ENCODE measurements around the gene PPP2R5D. TPM values are rescaled to one million over a fixed set of nuclear protein-coding genes. Genes with fewer than 3 reads are reported as not detected.

PPP2R5D gene
- total RNA-seq, 6 experiments from 2014 or later, result 37.7 to 50.7 (median 43.4) TPM

DNA sequence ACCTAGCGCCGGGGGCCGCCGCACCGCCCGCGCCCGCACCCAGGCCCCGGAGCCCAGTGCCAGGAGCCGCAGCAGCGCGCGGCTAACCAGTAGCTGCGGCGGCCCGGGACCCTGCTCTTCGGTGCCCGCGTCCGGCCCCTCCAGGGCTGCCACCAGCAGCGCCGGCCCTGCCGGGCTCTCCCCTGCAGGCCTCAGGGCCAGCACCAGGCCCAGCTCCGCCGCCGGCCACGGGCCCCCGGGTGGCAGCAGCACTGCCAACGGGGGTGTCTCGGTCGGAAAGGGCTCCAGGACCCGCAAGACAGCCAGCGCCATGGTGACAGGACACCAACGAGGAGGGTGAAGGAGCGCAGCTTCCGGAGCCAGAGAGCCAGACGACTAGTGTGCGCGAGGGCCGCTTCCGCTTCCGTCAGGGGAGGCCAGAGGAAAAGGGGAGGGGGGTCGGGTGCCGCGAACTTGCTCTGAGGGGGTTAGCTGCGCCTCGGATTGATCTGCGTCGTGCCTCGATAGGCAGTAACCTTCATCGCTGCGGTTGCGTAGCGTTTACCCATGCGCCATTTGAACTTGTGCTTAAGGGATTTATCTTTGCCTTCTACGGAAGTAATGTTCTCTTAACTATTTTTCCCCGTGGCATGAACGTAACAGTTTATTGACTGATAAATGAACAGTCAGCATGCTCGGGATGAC lies 5.4 kb upstream of the PPP2R5D start, which contains the start of gene PEX6:
Gene PEX6 (minus strand): TSS at position 343 of the 684 bp plus-strand sequence. CDS start 31 bp downstream, at position 312.
- peaks cover 42% of the 10 kb centered on the region for H3K4me1 Mint-ChIP-seq (ENCODE audit: low read depth)
- peak within 1 kb of the TSS; percentile 95 for H3K4me3 Mint-ChIP-seq
- peak; percentile 76 for DNase-seq
- peaks cover 18% of the 10 kb centered on the region for H3K36me3 Mint-ChIP-seq (ENCODE audit: low read depth)
- no peaks in the 10 kb centered on the region for H3K9me3 Mint-ChIP-seq
- no peak for TF ChIP-seq CTCF (IDR thresholded peaks at IDR 0.05)
- no peaks in the 10 kb centered on the region for H3K27me3 Mint-ChIP-seq (ENCODE audit: insufficient read depth)
- H3K27ac Mint-ChIP-seq, result peak within 1 kb of the TSS; percentile 93

GRCh38 chr6:42979523-42980177 lies 4.7 kb upstream of the PPP2R5D start:
- H3K36me3 Mint-ChIP-seq (ENCODE audit: low read depth), result peaks cover 18% of the 10 kb centered on the region
- peak; percentile 48 for DNase-seq
- no peak for TF ChIP-seq CTCF (IDR thresholded peaks at IDR 0.05)
- no peaks in the 10 kb centered on the region for H3K27me3 Mint-ChIP-seq (ENCODE audit: insufficient read depth)
- peak overlapping the region; percentile 92 for H3K4me3 Mint-ChIP-seq
- peaks cover 44% of the 10 kb centered on the region for H3K4me1 Mint-ChIP-seq (ENCODE audit: low read depth)
- no peaks in the 10 kb centered on the region for H3K9me3 Mint-ChIP-seq
- H3K27ac Mint-ChIP-seq, result peak overlapping the region; percentile 93

GRCh38 chr6:42981836-42982235 lies 2.5 kb upstream of the PPP2R5D start:
- peaks cover 2% of the 10 kb centered on the region; the same call in 1 of the 2 replicates for H3K27me3 Mint-ChIP-seq (ENCODE audit: insufficient read depth)
- peak overlapping the region; percentile 24 for H3K4me3 Mint-ChIP-seq
- H3K9me3 Mint-ChIP-seq, result no peaks in the 10 kb centered on the region
- peak overlapping the region; percentile 66 for H3K27ac Mint-ChIP-seq
- peaks cover 55% of the 10 kb centered on the region for H3K4me1 Mint-ChIP-seq (ENCODE audit: low read depth)
- no peak for TF ChIP-seq CTCF (IDR thresholded peaks at IDR 0.05)
- peaks cover 16% of the 10 kb centered on the region for H3K36me3 Mint-ChIP-seq (ENCODE audit: low read depth)
- no peak for DNase-seq

DNA sequence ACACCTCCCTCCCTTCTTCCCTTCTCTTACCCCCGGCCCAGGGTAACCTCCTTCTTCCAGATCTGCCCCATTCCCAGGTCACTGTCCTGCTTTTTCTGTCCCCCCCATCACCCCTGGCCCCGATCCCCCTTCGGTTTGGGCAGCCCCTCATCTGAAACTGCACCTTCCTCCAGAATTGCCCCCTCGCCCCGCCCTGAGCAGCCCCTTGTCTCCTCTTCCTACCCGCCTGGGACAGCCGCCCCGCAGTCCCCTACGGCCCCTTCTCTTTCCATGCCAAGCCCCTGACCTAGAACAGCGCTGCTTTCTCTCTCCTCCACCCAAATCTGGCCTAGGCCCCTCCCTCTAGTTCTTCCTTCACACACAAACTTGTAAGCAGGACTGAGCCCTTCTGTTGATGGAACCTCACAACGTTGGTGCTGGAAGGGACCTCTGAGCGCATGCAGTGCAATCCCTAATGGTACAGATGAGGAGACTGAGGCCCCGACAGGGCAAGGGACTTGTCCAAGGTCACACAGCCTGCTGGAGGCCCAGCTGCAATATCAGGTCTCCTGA lies 630 bp downstream of the PPP2R5D start:
- H3K27me3 Mint-ChIP-seq (ENCODE audit: insufficient read depth), result peaks cover 2% of the 10 kb centered on the region; the same call in 1 of the 2 replicates
- H3K4me3 Mint-ChIP-seq, result peak overlapping the region; percentile 88
- no peak for DNase-seq

More for the DNA sequence above, 630 bp downstream of the PPP2R5D start:
- no peak for TF ChIP-seq CTCF (IDR thresholded peaks at IDR 0.05)
- H3K27ac Mint-ChIP-seq, result peak overlapping the region; percentile 92
- H3K36me3 Mint-ChIP-seq (ENCODE audit: low read depth), result peaks cover 23% of the 10 kb centered on the region
- H3K9me3 Mint-ChIP-seq, result no peaks in the 10 kb centered on the region
- H3K4me1 Mint-ChIP-seq (ENCODE audit: low read depth), result peaks cover 54% of the 10 kb centered on the region
